Small intestine (tissue), 7 donors: ENCODE data around the gene MBTPS1. TPM values are rescaled to one million over a fixed set of nuclear protein-coding genes. Genes with fewer than 3 reads are reported as not detected.

Experiments used
- DNase-seq, 2 donors: peaks; one replicate each; pipeline versions ENCODE4 v3.0.0 to v3.0.0-alpha.2; 2013
- FAIRE-seq: peaks from 2 replicates; lab custom pipeline; 2012; peaks lifted over from hg19 to GRCh38; lab: Jason Lieb, UNC
- H3K27ac ChIP-seq, 3 donors: one replicate each; pipeline ENCODE4 v1.5.1; 2013; ENCODE audit warnings: low read length in 2 of 3, mild to moderate bottlenecking in 2 of 3, control low read depth in 1 of 3, inconsistent platforms in 1 of 3, low read depth in 1 of 3, moderate library complexity in 1 of 3
- H3K27me3 ChIP-seq, 3 donors: one replicate each; pipeline ENCODE4 v1.6.1; 2013; ENCODE audit warnings: low read length in 3 of 3, inconsistent platforms in 1 of 3; ENCODE audit not compliant: control insufficient read depth in 3 of 3, insufficient read depth in 3 of 3
- H3K36me3 ChIP-seq, 3 donors: one replicate each; pipeline ENCODE4 v1.6.1; 2013; ENCODE audit warnings: low read length in 3 of 3, inconsistent platforms in 1 of 3, low read depth in 1 of 3, mild to moderate bottlenecking in 1 of 3, moderate library complexity in 1 of 3; ENCODE audit not compliant: control insufficient read depth in 3 of 3, insufficient read depth in 2 of 3
- H3K4me1 ChIP-seq, 3 donors: one replicate each; pipeline ENCODE4 v1.6.1; 2013; ENCODE audit warnings: low read length in 2 of 3, inconsistent platforms in 1 of 3, low read depth in 1 of 3, mild to moderate bottlenecking in 1 of 3, moderate library complexity in 1 of 3; ENCODE audit not compliant: control insufficient read depth in 3 of 3, insufficient read depth in 2 of 3
- H3K4me3 ChIP-seq, 3 donors: one replicate each; pipeline ENCODE4 v1.5.1; 2013; ENCODE audit warnings: low read length in 3 of 3, control low read depth in 1 of 3, inconsistent platforms in 1 of 3, low read depth in 1 of 3, mild to moderate bottlenecking in 1 of 3, moderate library complexity in 1 of 3
- H3K9me3 ChIP-seq, 2 donors: one replicate each; pipeline ENCODE4 v1.6.1; 2013; ENCODE audit warnings: low read depth in 1 of 2, low read length in 1 of 2; ENCODE audit not compliant: control insufficient read depth in 2 of 2, insufficient read depth in 1 of 2
- WGBS, 3 donors: extraction: QIAGEN DNeasy Blood & Tissue Kit; methylation state at CpG; one replicate each; pipeline ENCODE4 v1.1.7; 2013; 5-methylcytosine and 5-hydroxymethylcytosine counted together
- polyA plus RNA-seq, 4 donors: library from polyadenylated mRNA; stranded (reverse) in 3 of 4; unstranded in 1 of 4; fragments of 200-250 nt in 3 of 4; fragments of 120-200 nt in 1 of 4; gene quantifications; one replicate each; pipeline versions ENCODE4 v1.2.1 to v1.2.3, GENCODE V29; 2013
- donor health status: healthy with polysubstance abuse.
- donor health status: control.
- donor health status: control.
- donor health status: Bipolar disorder and iron deficiency.
- donor health status: healthy.

MBTPS1 gene
- polyA plus RNA-seq, 4 donors: 24.0 to 69.0 (median 35.7) TPM

DNA sequence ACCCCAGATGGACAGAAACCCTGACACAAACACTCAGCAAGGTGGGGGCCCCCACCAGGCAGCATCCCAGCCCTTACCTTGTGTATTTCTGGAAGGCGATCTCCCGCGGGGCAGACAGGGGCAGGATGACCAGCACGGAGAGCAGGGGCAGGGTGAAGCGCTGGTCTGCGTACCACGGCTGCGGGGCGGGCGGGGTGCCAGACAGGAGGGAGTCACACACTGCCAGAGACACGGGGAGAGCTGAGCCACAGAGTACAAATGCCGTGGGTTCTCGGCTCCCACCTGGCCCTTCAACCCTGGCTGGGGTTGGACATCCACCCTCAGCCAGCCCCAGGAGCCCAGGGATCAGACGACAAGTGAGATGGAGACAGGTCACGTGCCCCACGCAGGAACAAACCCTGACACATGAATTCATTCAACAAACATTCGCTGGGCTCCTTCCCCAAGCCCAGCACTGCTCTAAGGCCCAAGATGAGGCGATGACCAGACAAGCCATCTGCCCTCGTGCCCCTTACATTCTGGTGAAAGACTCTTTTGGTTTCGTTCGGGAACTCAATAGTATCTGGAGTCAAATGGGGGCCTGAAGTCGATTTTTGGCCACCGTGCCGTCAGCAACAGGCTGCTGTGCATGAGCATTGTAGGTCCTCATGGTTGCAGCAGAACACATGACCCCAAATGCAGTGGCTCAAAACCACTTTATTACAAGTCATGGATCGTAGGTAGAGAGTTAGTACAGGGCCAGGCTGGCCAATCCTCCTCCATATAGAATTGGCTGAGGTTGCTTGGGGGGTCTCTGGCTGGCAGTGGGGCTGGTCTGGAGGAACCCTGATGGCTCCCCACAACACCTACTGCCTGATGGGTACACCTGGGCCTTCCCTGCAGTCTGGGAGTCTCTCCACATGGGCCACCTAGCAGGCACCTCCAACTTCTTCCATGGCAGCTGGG lies 83.2 kb downstream of the MBTPS1 start:
- no peak for DNase-seq
- FAIRE-seq: no peak
- H3K27ac ChIP-seq: no peak overlapping the region
- H3K4me3 ChIP-seq: no peak overlapping the region
- H3K9me3 ChIP-seq: peaks cover 0 to 5% of the 10 kb centered on the region in 2 donors
- H3K4me1 ChIP-seq: no peaks in the 10 kb centered on the region
- H3K27me3 ChIP-seq: no peaks in the 10 kb centered on the region
- no peaks in the 10 kb centered on the region for H3K36me3 ChIP-seq
- WGBS, 3 donors: 84 to 85% (median 84%) methylated on average over 25 of the region's 25 CpGs

DNA sequence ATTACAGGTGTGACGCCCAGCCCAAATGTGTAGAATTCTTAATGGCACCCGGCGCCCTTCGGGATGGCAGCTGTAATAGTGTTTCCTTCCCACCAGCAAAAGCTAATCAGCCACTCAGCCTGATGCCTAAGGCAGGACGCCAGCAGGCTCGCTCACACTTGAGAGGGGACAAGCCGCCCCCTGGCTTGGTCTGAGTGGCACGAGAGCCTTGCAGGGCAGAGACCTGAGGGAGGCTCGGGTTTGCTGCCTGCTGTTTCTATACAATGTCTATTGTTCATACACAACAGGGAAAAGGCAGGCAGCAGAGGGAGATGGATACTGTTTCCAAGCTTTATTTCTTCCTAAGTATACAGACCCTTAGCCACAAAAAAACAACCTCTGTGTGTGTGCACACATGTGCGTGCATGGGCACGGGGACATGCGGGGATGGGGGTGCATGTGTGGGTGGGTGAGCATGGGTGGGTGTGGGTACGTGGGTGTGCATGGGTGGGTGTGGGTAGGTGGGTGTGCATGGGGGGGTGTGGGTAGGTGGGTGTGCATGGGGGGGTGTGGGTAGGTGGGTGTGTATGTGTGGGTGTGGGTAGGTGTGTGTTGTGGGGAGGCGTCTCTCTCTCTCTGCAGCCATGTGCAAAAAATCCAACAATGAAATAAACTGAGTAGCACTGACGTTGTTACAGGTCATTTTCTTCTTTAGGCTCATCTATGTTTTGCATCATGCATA lies 84.1 kb downstream of the MBTPS1 start:
- no peak overlapping the region for H3K27ac ChIP-seq
- no peaks in the 10 kb centered on the region for H3K36me3 ChIP-seq
- H3K9me3 ChIP-seq: peaks cover 0 to 5% of the 10 kb centered on the region in 2 donors
- H3K4me3 ChIP-seq: no peak overlapping the region
- no peaks in the 10 kb centered on the region for H3K27me3 ChIP-seq
- DNase-seq (no peak), FAIRE-seq (no peak)
- WGBS, 3 donors: 62 to 76% (median 66%) methylated on average over 15 of the region's 15 CpGs
- no peaks in the 10 kb centered on the region for H3K4me1 ChIP-seq

DNA sequence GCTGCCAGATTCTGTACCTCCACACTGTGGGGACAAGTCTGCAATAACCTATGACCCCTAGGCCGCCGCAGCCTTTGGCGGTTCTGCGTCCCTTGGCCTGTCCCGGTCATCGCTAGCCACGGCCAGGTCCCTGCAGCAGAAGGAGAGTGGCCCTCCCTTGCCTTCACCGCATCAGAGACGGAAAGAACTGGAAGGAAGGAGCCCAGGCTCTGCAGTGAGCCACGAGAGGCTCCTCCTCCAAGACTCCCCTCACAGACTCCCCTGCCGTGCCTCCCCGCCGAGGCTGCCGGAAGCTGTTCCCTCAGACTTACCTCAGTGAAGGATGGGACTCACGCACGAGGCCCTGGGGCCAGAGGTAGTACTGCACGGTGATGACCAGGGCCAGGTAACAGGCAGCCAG lies 85.2 kb downstream of the MBTPS1 start:
- no peak for DNase-seq
- Histone ChIP-seq H3K27ac (no peak overlapping the region), H3K4me3 (no peak overlapping the region), H3K4me1 (no peaks in the 10 kb centered on the region), H3K36me3 (no peaks in the 10 kb centered on the region), H3K9me3 (peaks cover 0 to 5% of the 10 kb centered on the region in 2 donors), H3K27me3 (no peaks in the 10 kb centered on the region)
- WGBS, 3 donors: 77 to 81% (median 78%) methylated on average over 17 of the region's 17 CpGs
- FAIRE-seq: no peak

DNA sequence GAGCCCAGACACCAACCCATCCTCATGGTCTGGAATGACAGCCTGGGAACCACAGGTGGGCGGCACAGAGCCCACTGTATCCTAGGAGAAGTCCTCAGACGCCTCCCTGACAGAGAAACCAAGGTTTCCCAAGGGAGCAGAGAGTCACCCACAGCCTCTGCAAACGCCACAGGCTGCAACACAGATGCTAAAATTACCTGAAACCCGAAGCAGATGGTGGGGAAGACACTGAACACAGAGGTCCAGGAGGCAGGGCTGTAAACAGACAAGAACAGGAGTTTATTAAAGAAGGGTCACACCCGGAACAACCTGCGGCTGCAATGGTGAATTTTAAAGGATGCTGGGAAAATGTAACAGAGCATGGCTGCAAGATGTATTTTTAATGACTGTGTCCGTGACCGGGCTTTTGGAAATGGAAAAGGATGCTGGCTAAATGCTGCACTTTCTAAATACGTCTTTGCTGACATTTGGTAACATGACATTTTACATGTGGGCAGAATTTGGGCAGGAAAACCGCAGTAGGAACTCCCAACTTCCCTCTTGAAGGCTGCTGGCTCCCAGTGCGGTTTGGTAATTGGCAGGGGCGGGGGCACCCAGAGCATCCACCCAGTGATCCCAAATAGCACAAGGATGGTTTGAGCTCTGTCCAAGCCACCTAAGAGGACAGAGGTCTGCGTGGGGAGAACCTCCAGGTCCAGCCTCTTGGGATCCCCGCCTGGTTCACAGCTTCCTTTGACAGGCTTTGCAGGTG lies 87.3 kb downstream of the MBTPS1 start:
- no peak overlapping the region for H3K27ac ChIP-seq
- no peaks in the 10 kb centered on the region for H3K36me3 ChIP-seq
- no peaks in the 10 kb centered on the region for H3K9me3 ChIP-seq
- H3K27me3 ChIP-seq: no peaks in the 10 kb centered on the region
- no peak overlapping the region for H3K4me3 ChIP-seq
- DNase-seq (no peak), FAIRE-seq (no peak)
- WGBS, 3 donors: 71 to 81% (median 71%) methylated on average over 14 of the region's 14 CpGs
- H3K4me1 ChIP-seq: no peaks in the 10 kb centered on the region

DNA sequence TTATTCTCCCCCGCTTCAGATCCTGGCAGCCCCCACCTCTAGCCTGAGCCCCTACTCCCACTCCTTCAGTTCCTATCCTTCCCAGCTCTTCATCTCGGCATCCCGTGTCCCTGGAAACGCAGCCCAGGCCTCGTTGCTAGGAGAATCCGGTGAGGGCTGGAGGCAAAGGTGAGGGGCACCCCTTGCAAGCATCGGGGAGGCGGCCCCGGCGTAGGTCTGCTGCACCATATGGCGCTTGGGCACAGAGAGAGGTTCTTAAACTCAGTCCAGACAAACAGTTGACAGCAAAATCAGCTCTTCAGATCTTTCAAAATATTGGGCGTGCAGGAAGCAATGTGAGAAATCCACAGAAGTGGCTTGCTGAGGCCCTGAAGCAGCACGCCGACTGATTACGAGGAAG lies 89.1 kb downstream of the MBTPS1 start:
- 78 to 85% (median 82%) methylated on average over 15 of the region's 15 CpGs for WGBS, 3 donors
- Histone ChIP-seq H3K9me3 (peaks cover 0 to 2% of the 10 kb centered on the region in 2 donors), H3K4me1 (peaks cover 0 to 7% (median 0%) of the 10 kb centered on the region in 3 donors), H3K27ac (no peak overlapping the region), H3K27me3 (no peaks in the 10 kb centered on the region), H3K36me3 (no peaks in the 10 kb centered on the region), H3K4me3 (no peak overlapping the region)
- no peak for DNase-seq
- FAIRE-seq: no peak

DNA sequence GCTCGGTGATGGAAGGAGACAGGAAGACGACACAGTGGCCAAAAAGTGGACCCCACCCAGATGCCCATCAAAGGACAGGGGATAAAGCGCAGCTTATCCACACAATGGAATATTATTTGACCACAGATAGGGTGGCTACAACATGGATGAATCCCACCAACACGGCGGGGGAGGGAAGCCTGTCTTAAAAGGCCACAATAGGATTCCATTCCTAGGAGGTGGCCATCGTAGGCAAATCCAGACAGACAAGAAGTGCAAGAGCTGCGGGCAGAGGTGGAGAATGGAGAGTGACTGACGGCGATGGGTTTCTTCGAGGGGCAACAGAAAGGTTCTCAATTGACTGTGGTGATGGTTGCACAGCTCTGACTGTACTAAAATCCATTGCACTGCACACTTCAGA lies 90.1 kb downstream of the MBTPS1 start:
- Histone ChIP-seq H3K4me3 (no peak overlapping the region), H3K36me3 (no peaks in the 10 kb centered on the region), H3K27me3 (no peaks in the 10 kb centered on the region), H3K4me1 (peaks cover 0 to 7% (median 0%) of the 10 kb centered on the region in 3 donors), H3K27ac (no peak overlapping the region), H3K9me3 (peaks cover 0 to 7% of the 10 kb centered on the region in 2 donors)
- FAIRE-seq: no peak
- no peak for DNase-seq
- 87 to 89% (median 88%) methylated on average over 10 of the region's 10 CpGs for WGBS, 3 donors

DNA sequence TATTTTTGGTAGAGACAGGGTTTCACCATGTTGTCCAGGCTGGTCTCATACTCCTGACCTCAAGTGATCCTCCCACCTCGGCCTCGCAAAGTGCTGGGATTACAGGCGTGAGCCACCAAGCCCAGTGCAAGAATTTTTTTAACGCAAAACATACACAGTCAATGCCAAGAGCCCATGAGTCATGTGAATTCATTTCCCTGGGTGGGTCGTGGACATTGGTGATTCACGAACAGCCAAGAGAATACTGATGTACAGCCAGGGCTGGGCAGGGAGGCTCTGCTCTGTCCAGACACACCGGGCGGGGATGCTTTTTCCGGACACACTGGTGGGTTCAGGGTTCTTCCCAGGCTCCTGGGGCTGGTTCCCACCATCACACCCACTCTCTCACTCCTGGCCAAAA lies 91.9 kb downstream of the MBTPS1 start:
- Histone ChIP-seq H3K4me1 (peaks cover 0 to 7% (median 0%) of the 10 kb centered on the region in 3 donors), H3K27me3 (no peaks in the 10 kb centered on the region), H3K36me3 (no peaks in the 10 kb centered on the region), H3K9me3 (peaks cover 0 to 18% of the 10 kb centered on the region in 2 donors), H3K4me3 (no peak overlapping the region), H3K27ac (no peak overlapping the region)
- DNase-seq (no peak), FAIRE-seq (no peak)
- WGBS, 3 donors: 51 to 72% (median 72%) methylated on average over 9 of the region's 9 CpGs

DNA sequence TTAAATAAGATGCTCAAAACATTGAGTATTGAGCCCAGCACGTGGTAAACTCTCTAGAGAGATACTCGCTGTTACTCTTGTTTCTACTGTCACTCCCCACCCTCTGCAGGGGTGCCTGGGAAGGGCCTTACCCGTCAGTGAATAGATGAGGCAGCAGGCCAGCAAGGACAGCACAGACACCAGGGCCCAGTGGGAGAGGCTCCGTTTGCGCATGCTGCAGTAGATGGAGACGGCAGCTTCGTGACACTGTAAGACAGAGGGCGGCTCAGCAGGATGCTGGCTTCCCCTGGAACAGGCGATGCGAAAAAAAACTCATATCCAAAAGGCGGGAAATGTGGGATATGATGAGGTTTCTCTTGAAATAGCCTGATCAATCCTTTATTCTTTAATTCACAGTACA lies 94.1 kb downstream of the MBTPS1 start:
- 79 to 88% (median 83%) methylated on average over 11 of the region's 11 CpGs for WGBS, 3 donors

More for the DNA sequence above, 94.1 kb downstream of the MBTPS1 start:
- H3K9me3 ChIP-seq: peaks cover 0 to 24% of the 10 kb centered on the region in 2 donors
- no peak overlapping the region for H3K4me3 ChIP-seq
- no peaks in the 10 kb centered on the region for H3K27me3 ChIP-seq
- peaks cover 0 to 7% (median 0%) of the 10 kb centered on the region in 3 donors for H3K4me1 ChIP-seq
- DNase-seq: no peak
- no peak overlapping the region for H3K27ac ChIP-seq
- no peaks in the 10 kb centered on the region for H3K36me3 ChIP-seq
- no peak for FAIRE-seq
